ENCODE results near the gene DGKB.

DGKB gene

GRCh38 chr7:14821757-14822480, 80.6 kb downstream of the DGKB start:
- H3K4me3 ChIP-seq (ENCODE audit: low read length): no peak overlapping the region
- no peak overlapping the region for H3K9ac ChIP-seq (ENCODE audit: low read length)
- H3K27ac ChIP-seq (ENCODE audit: low read length): no peak overlapping the region
- no peaks in the 10 kb centered on the region for H3K4me1 ChIP-seq (ENCODE audit: control insufficient read depth, low read depth, low read length)
- H3K9me3 ChIP-seq (ENCODE audit: control insufficient read depth, low read depth, low read length): no peaks in the 10 kb centered on the region
- H3K27me3 ChIP-seq (ENCODE audit: control insufficient read depth, insufficient read depth, low read length): no peaks in the 10 kb centered on the region
- H3K36me3 ChIP-seq (ENCODE audit: control insufficient read depth, low read depth, low read length): no peaks in the 10 kb centered on the region

DNA sequence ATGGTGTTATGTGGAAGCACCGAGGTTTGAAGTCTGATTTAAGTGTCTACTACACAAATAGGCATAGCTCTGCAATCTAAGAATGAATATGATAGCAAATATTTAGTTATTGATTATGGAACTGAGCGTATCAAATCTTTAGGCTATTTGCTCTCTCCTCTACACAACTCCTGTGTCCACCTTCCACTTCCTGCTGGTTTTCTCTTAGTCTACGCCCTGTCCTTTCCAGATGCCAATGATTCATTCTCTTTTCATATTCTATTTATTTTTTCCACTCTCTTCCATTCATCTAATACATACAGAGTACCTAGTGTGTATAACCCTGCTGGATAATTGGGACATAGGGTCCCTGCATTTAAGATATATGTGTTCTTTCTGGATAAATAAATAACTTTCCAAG, 83.7 kb downstream of the DGKB start:
- Histone ChIP-seq H3K9ac (ENCODE audit: low read length) (no peak overlapping the region), H3K36me3 (ENCODE audit: control insufficient read depth, low read depth, low read length) (no peaks in the 10 kb centered on the region), H3K27me3 (ENCODE audit: control insufficient read depth, insufficient read depth, low read length) (no peaks in the 10 kb centered on the region), H3K4me3 (ENCODE audit: low read length) (no peak overlapping the region), H3K4me1 (ENCODE audit: control insufficient read depth, low read depth, low read length) (no peaks in the 10 kb centered on the region), H3K9me3 (ENCODE audit: control insufficient read depth, low read depth, low read length) (no peaks in the 10 kb centered on the region), H3K27ac (ENCODE audit: low read length) (no peak overlapping the region)

DNA sequence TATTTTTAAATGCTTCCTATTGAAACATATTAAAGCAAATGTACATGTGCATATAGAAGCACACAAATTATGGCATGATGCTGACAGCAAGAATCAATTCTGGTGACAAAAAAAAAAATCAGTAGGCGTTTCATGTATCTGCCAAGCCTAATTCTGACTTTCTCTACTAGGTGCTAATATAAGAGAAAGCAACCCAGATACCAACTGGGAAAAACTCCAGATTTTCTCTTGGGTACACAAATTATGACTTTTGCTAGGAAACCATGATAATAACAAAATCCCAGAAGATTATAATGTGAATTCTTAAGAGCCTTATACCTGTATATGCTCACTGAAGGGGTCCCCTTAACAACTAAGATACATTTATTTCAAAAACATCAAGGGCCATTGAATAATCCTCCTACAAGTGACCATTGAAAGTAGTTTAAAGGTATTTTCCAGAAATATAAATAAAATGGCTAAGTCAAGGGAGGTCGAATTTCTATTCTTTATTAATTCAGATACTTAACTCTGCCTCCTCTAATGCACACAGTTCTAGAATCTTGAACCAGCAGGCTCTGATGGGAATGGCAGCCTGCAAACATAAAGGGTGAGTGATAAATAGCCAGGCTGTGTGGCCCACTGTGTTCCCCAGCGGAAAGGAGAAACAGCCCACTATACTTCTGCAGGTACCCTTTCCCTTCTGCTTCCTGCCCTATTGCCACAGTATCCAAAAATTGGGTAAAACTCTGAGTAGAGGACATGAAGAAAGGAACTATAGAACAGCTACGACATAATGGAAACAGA, 84.5 kb downstream of the DGKB start:
- Histone ChIP-seq H3K27me3 (ENCODE audit: control insufficient read depth, insufficient read depth, low read length) (no peaks in the 10 kb centered on the region), H3K9ac (ENCODE audit: low read length) (no peak overlapping the region), H3K36me3 (ENCODE audit: control insufficient read depth, low read depth, low read length) (no peaks in the 10 kb centered on the region)

GRCh38 chr7:14807507-14807906, 95.0 kb downstream of the DGKB start:
- no peak overlapping the region for H3K27ac ChIP-seq (ENCODE audit: low read length)
- no peaks in the 10 kb centered on the region for H3K4me1 ChIP-seq (ENCODE audit: control insufficient read depth, low read depth, low read length)
- no peak overlapping the region for H3K9ac ChIP-seq (ENCODE audit: low read length)
- H3K9me3 ChIP-seq (ENCODE audit: control insufficient read depth, low read depth, low read length): no peaks in the 10 kb centered on the region
- no peaks in the 10 kb centered on the region for H3K27me3 ChIP-seq (ENCODE audit: control insufficient read depth, insufficient read depth, low read length)
- H3K4me3 ChIP-seq (ENCODE audit: low read length): no peak overlapping the region
- no peaks in the 10 kb centered on the region for H3K36me3 ChIP-seq (ENCODE audit: control insufficient read depth, low read depth, low read length)

More for the DNA sequence above, 84.5 kb downstream of the DGKB start:
- no peak overlapping the region for H3K4me3 ChIP-seq (ENCODE audit: low read length)
- no peak overlapping the region for H3K27ac ChIP-seq (ENCODE audit: low read length)
- H3K9me3 ChIP-seq (ENCODE audit: control insufficient read depth, low read depth, low read length): no peaks in the 10 kb centered on the region
- no peaks in the 10 kb centered on the region for H3K4me1 ChIP-seq (ENCODE audit: control insufficient read depth, low read depth, low read length)

- H3K9me3 ChIP-seq (ENCODE audit: control insufficient read depth, low read depth, low read length): no peaks in the 10 kb centered on the region
- no peak overlapping the region for H3K4me3 ChIP-seq (ENCODE audit: low read length)
- H3K27me3 ChIP-seq (ENCODE audit: control insufficient read depth, insufficient read depth, low read length): no peaks in the 10 kb centered on the region
- no peak overlapping the region for H3K9ac ChIP-seq (ENCODE audit: low read length)
- H3K27ac ChIP-seq (ENCODE audit: low read length): no peak overlapping the region
- no peaks in the 10 kb centered on the region for H3K4me1 ChIP-seq (ENCODE audit: control insufficient read depth, low read depth, low read length)
- H3K36me3 ChIP-seq (ENCODE audit: control insufficient read depth, low read depth, low read length): no peaks in the 10 kb centered on the region
Observed at GRCh38 chr7:14806891-14807290, 95.7 kb downstream of the DGKB start.

- Histone ChIP-seq H3K4me3 (ENCODE audit: low read length) (no peak overlapping the region), H3K36me3 (ENCODE audit: control insufficient read depth, low read depth, low read length) (no peaks in the 10 kb centered on the region), H3K27me3 (ENCODE audit: control insufficient read depth, insufficient read depth, low read length) (no peaks in the 10 kb centered on the region), H3K9ac (ENCODE audit: low read length) (no peak overlapping the region), H3K9me3 (ENCODE audit: control insufficient read depth, low read depth, low read length) (no peaks in the 10 kb centered on the region), H3K4me1 (ENCODE audit: control insufficient read depth, low read depth, low read length) (no peaks in the 10 kb centered on the region), H3K27ac (ENCODE audit: low read length) (no peak overlapping the region)
Observed at GRCh38 chr7:14805105-14805719, 97.3 kb downstream of the DGKB start.

GRCh38 chr7:14800664-14801063, 101.9 kb downstream of the DGKB start:
- no peaks in the 10 kb centered on the region for H3K27me3 ChIP-seq (ENCODE audit: control insufficient read depth, insufficient read depth, low read length)
- H3K9ac ChIP-seq (ENCODE audit: low read length): no peak overlapping the region
- H3K4me3 ChIP-seq (ENCODE audit: low read length): no peak overlapping the region
- H3K4me1 ChIP-seq (ENCODE audit: control insufficient read depth, low read depth, low read length): no peaks in the 10 kb centered on the region
- H3K36me3 ChIP-seq (ENCODE audit: control insufficient read depth, low read depth, low read length): no peaks in the 10 kb centered on the region
- no peaks in the 10 kb centered on the region for H3K9me3 ChIP-seq (ENCODE audit: control insufficient read depth, low read depth, low read length)
- H3K27ac ChIP-seq (ENCODE audit: low read length): no peak overlapping the region

DNA sequence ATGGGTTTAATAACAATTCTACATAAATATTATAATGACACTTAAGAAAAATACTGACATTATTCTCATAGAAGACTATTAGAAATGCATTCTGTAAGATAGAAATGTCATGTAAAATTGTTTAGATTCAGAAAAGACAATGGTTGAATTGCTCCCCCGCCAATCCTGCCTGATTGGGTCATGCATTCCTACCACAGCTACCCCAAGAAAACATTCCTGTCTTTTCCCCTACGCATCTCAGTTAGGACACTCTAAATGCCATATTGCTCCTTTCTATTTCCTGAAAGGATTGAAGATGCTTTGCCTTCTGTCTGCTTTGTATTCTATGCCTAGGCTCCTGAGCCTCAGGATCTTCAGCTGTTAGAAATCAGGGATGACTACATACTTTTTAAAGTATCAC, 109.4 kb downstream of the DGKB start:
- Histone ChIP-seq H3K4me1 (ENCODE audit: control insufficient read depth, low read depth, low read length) (peaks cover 12% of the 10 kb centered on the region), H3K9ac (ENCODE audit: low read length) (no peak overlapping the region), H3K9me3 (ENCODE audit: control insufficient read depth, low read depth, low read length) (no peaks in the 10 kb centered on the region), H3K27ac (ENCODE audit: low read length) (no peak overlapping the region), H3K36me3 (ENCODE audit: control insufficient read depth, low read depth, low read length) (no peaks in the 10 kb centered on the region), H3K27me3 (ENCODE audit: control insufficient read depth, insufficient read depth, low read length) (no peaks in the 10 kb centered on the region), H3K4me3 (ENCODE audit: low read length) (no peak overlapping the region)

DNA sequence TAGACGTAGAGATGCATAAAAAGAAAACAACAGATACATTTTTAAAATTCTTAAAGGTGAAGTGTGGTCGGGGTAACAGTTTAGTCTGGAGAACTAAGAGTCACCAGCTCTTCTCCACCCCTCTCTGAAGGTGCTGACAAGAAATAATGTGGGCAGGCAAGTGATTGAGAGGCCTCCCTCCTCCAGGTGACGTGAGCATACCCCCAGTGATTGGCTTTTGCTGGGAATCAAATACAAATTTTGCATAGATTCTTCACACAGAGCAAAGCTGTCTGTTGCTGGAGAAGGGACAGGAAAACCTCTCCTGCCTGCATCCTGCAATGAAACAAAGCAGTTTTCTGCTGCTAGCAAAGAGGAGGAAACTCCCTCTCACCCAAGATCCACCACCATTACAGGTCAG, 115.0 kb downstream of the DGKB start:
- no peak overlapping the region for H3K27ac ChIP-seq (ENCODE audit: low read length)
- H3K9me3 ChIP-seq (ENCODE audit: control insufficient read depth, low read depth, low read length): no peaks in the 10 kb centered on the region
- H3K36me3 ChIP-seq (ENCODE audit: control insufficient read depth, low read depth, low read length): no peaks in the 10 kb centered on the region
- H3K4me3 ChIP-seq (ENCODE audit: low read length): no peak overlapping the region
- no peaks in the 10 kb centered on the region for H3K27me3 ChIP-seq (ENCODE audit: control insufficient read depth, insufficient read depth, low read length)
- no peak overlapping the region for H3K9ac ChIP-seq (ENCODE audit: low read length)
- H3K4me1 ChIP-seq (ENCODE audit: control insufficient read depth, low read depth, low read length): no peaks in the 10 kb centered on the region

DNA sequence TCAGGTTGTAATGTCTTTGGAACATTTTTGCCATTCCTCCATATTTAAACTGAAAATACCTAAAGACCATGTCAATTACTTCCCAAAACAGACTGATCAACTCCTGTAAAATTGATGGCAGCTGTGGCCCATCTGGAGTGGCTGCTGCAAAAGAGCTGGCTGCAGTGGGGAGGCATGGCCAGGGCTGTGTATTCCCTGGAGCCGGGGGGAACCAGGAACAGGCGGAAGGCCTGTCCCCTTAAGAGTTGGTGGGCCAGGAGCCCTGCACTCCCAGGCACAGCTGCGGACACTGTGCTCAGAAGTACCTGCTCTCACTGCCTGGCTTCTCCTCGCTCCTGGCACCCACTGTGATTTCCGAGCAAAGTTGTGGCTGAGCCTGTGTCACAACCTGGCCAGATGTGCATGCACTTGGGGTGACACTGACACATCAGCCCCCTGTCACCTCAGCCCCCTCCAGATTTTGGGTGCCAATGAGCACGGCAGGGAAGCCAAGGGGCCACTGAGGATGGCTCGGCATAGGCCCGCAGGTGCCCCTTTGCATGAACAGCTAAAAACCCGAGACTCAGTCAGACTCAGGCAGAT, 116.1 kb downstream of the DGKB start:
- Histone ChIP-seq H3K36me3 (ENCODE audit: control insufficient read depth, low read depth, low read length) (no peaks in the 10 kb centered on the region), H3K9ac (ENCODE audit: low read length) (no peak overlapping the region), H3K4me3 (ENCODE audit: low read length) (no peak overlapping the region), H3K27ac (ENCODE audit: low read length) (no peak overlapping the region), H3K9me3 (ENCODE audit: control insufficient read depth, low read depth, low read length) (no peaks in the 10 kb centered on the region), H3K4me1 (ENCODE audit: control insufficient read depth, low read depth, low read length) (no peaks in the 10 kb centered on the region), H3K27me3 (ENCODE audit: control insufficient read depth, insufficient read depth, low read length) (no peaks in the 10 kb centered on the region)

DNA sequence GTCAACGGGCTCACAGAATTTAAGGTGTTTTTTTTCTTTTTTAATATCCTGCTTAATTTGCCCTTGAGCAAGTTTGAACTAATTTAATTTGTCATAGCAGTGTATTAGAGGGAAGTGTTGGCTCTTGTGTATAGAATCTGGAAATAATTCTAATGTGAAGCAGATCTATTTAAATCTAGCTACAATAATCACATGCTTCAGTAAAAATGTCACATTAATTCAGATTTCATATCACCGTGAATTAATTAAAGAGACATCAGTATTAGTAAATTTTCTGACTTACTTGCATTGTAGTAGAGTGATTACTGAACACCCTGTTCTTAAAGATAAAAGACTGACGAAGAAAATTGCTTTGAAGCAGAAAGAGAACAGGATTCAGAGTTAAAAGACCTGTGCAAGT, 124.7 kb downstream of the DGKB start:
- no peak overlapping the region for H3K4me3 ChIP-seq (ENCODE audit: low read length)
- H3K36me3 ChIP-seq (ENCODE audit: control insufficient read depth, low read depth, low read length): no peaks in the 10 kb centered on the region
- no peaks in the 10 kb centered on the region for H3K27me3 ChIP-seq (ENCODE audit: control insufficient read depth, insufficient read depth, low read length)
- H3K4me1 ChIP-seq (ENCODE audit: control insufficient read depth, low read depth, low read length): no peaks in the 10 kb centered on the region
- H3K9ac ChIP-seq (ENCODE audit: low read length): no peak overlapping the region
- peaks cover 11% of the 10 kb centered on the region for H3K9me3 ChIP-seq (ENCODE audit: control insufficient read depth, low read depth, low read length)
- no peak overlapping the region for H3K27ac ChIP-seq (ENCODE audit: low read length)
